Measurements from ENCODE around the gene RAB4B.

Gene RAB4B

DNA sequence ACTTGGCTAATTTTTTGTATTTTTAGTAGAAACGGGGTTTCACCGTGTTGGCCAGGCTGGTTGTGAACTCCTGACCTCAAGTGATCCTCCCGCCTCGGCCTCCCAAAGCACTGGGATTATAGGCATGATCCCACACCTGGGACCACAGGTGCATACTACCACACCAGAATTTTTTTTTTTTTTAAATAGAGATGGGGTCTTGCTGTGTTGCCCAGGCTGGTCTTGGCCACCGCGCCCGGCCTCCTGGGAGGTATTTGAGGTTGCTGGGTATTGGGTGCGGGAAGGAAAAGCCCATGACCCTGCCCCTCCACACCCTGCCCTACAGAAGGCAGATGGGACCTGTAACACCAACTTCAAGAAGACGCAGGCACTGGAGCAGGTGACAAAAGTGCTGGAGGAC lies 41.4 kb upstream of the RAB4B start:
- H3K4me2 ChIP-seq (ENCODE audit: low read length), result no peak overlapping the region
- H3K36me3 ChIP-seq (ENCODE audit: control insufficient read depth, insufficient read depth, low read length), result peaks cover 7% of the 10 kb centered on the region

DNA sequence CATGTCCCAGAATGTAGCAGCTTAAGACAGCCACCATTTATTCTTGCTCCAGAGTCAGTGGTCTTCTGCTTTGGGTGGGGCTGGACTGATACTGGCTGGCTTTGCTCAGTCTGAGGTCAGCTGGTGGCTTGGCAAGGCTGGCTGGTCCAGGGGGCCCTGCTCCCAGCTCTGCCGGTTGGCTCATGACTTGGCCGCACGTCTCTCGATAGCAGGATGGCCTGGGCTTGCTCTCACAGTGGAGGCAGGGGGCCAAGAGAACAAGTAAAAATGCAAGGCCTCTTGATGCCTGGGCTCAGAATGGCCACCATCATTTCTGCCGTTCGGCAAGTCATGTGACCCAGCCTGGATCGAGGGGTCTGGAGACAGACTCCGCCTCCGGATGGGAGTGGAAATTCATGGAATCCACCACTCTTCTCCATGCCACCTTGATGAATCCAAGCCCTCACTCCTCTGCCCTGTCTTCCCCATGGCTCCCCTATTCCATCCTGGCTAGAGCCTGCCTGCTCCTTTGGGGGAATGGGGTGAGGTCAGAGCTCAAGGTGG lies 40.9 kb upstream of the RAB4B start:
- no peak overlapping the region for H3K18ac ChIP-seq (ENCODE audit: low read length)

More for the DNA sequence above, 41.4 kb upstream of the RAB4B start:
- Histone ChIP-seq H3K56ac (ENCODE audit: low read length) (no peak overlapping the region), H3K4me3 (ENCODE audit: low read length) (no peak overlapping the region), H3K18ac (ENCODE audit: low read length) (no peak overlapping the region), H4K8ac (ENCODE audit: low read depth, low read length) (no peak overlapping the region), H2BK120ac (ENCODE audit: low read depth, low read length) (no peak overlapping the region), H3K4me1 (ENCODE audit: control insufficient read depth, low read depth, low read length) (no peaks in the 10 kb centered on the region), H3K79me1 (ENCODE audit: low read length) (no peaks in the 10 kb centered on the region), H3K27ac (ENCODE audit: low read depth, low read length) (no peak overlapping the region), H4K5ac (ENCODE audit: low read length) (no peak overlapping the region), H2BK15ac (replicated peaks; ENCODE audit: low read depth) (no peak overlapping the region), H3K9ac (ENCODE audit: low read length) (no peak overlapping the region), H3K4ac (ENCODE audit: low read depth, low read length) (no peak overlapping the region), H2AK5ac (ENCODE audit: low read length) (no peak overlapping the region), H2BK5ac (ENCODE audit: low read length) (no peak overlapping the region), H3K79me2 (ENCODE audit: control insufficient read depth, insufficient read depth, low read length) (no peaks in the 10 kb centered on the region), H3K27me3 (ENCODE audit: insufficient read depth, low read length, poor library complexity) (no peaks in the 10 kb centered on the region), H3K23ac (ENCODE audit: low read length) (no peak overlapping the region)
- DNase-seq, result no peak
- no CpG with 5 or more reads among the region's 9 CpGs for WGBS (ENCODE audit: extremely low coverage, insufficient coverage, low lambda C conversion rate)

DNA sequence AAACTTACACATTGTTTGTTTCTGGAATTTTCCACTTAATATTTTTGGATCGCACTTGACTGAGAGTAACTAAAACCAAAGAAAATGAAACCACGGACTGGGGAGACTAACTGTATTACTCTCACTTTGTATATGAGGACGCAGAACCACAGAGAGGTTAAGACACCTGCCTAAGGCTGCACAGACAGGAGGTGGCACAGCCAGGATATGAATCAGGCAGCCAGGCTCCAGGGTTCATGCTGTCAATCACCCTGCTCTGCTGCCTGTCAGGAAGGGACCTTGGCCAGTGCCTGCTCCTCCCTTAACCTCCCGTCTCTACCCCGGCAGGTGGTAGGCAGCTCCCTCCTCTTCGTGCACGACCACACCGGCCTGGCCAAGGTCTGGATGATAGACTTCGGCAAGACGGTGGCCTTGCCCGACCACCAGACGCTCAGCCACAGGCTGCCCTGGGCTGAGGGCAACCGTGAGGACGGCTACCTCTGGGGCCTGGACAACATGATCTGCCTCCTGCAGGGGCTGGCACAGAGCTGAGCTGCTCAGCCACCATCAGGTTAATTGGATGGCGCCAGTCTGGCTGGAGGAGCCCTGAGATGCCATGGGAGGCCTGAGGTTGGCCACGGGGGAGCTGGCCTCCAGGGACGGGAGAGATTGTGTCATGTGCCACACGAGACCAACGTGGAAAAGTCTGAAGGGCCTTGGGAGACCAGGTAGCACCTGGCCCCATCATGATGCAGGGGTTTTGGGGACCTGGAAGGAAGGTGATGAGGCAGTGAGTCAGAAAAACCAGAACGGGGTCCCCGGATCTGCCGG lies 38.8 kb upstream of the RAB4B start:
- no peak overlapping the region for H3K18ac ChIP-seq (ENCODE audit: low read length)
- H3K79me2 ChIP-seq (ENCODE audit: control insufficient read depth, insufficient read depth, low read length), result no peaks in the 10 kb centered on the region
- H2BK5ac ChIP-seq (ENCODE audit: low read length), result no peak overlapping the region
- H2BK15ac ChIP-seq (replicated peaks; ENCODE audit: low read depth), result no peak overlapping the region
- H3K23ac ChIP-seq (ENCODE audit: low read length), result no peak overlapping the region
- H2BK120ac ChIP-seq (ENCODE audit: low read depth, low read length), result no peak overlapping the region
- no peak overlapping the region for H3K4ac ChIP-seq (ENCODE audit: low read depth, low read length)
- no CpG with 5 or more reads among the region's 22 CpGs for WGBS (ENCODE audit: extremely low coverage, insufficient coverage, low lambda C conversion rate)
- H3K27me3 ChIP-seq (ENCODE audit: insufficient read depth, low read length, poor library complexity), result no peaks in the 10 kb centered on the region
- no peaks in the 10 kb centered on the region for H3K79me1 ChIP-seq (ENCODE audit: low read length)
- no peaks in the 10 kb centered on the region for H3K4me1 ChIP-seq (ENCODE audit: control insufficient read depth, low read depth, low read length)
- no peak overlapping the region for H2AK5ac ChIP-seq (ENCODE audit: low read length)
- DNase-seq, result no peak
- H3K4me2 ChIP-seq (ENCODE audit: low read length), result no peak overlapping the region
- H3K4me3 ChIP-seq (ENCODE audit: low read length), result no peak overlapping the region
- H3K56ac ChIP-seq (ENCODE audit: low read length), result no peak overlapping the region
- H3K9ac ChIP-seq (ENCODE audit: low read length), result no peak overlapping the region
- H3K27ac ChIP-seq (ENCODE audit: low read depth, low read length), result no peak overlapping the region
- H4K8ac ChIP-seq (ENCODE audit: low read depth, low read length), result no peak overlapping the region
- H4K5ac ChIP-seq (ENCODE audit: low read length), result no peak overlapping the region
- H3K36me3 ChIP-seq (ENCODE audit: control insufficient read depth, insufficient read depth, low read length), result peaks cover 4% of the 10 kb centered on the region

More for the DNA sequence above, 40.9 kb upstream of the RAB4B start:
- Histone ChIP-seq H3K4me1 (ENCODE audit: control insufficient read depth, low read depth, low read length) (no peaks in the 10 kb centered on the region), H4K5ac (ENCODE audit: low read length) (no peak overlapping the region), H2BK5ac (ENCODE audit: low read length) (no peak overlapping the region), H3K79me2 (ENCODE audit: control insufficient read depth, insufficient read depth, low read length) (no peaks in the 10 kb centered on the region), H3K56ac (ENCODE audit: low read length) (no peak overlapping the region), H3K79me1 (ENCODE audit: low read length) (no peaks in the 10 kb centered on the region), H2BK15ac (replicated peaks; ENCODE audit: low read depth) (no peak overlapping the region), H3K27ac (ENCODE audit: low read depth, low read length) (no peak overlapping the region), H3K27me3 (ENCODE audit: insufficient read depth, low read length, poor library complexity) (no peaks in the 10 kb centered on the region), H3K9ac (ENCODE audit: low read length) (no peak overlapping the region), H4K8ac (ENCODE audit: low read depth, low read length) (no peak overlapping the region), H2BK120ac (ENCODE audit: low read depth, low read length) (no peak overlapping the region), H3K4ac (ENCODE audit: low read depth, low read length) (no peak overlapping the region), H3K4me2 (ENCODE audit: low read length) (no peak overlapping the region), H3K36me3 (ENCODE audit: control insufficient read depth, insufficient read depth, low read length) (peaks cover 7% of the 10 kb centered on the region), H3K4me3 (ENCODE audit: low read length) (no peak overlapping the region), H3K23ac (ENCODE audit: low read length) (no peak overlapping the region), H2AK5ac (ENCODE audit: low read length) (no peak overlapping the region)
- no CpG with 5 or more reads among the region's 9 CpGs for WGBS (ENCODE audit: extremely low coverage, insufficient coverage, low lambda C conversion rate)
- DNase-seq, result no peak

DNA sequence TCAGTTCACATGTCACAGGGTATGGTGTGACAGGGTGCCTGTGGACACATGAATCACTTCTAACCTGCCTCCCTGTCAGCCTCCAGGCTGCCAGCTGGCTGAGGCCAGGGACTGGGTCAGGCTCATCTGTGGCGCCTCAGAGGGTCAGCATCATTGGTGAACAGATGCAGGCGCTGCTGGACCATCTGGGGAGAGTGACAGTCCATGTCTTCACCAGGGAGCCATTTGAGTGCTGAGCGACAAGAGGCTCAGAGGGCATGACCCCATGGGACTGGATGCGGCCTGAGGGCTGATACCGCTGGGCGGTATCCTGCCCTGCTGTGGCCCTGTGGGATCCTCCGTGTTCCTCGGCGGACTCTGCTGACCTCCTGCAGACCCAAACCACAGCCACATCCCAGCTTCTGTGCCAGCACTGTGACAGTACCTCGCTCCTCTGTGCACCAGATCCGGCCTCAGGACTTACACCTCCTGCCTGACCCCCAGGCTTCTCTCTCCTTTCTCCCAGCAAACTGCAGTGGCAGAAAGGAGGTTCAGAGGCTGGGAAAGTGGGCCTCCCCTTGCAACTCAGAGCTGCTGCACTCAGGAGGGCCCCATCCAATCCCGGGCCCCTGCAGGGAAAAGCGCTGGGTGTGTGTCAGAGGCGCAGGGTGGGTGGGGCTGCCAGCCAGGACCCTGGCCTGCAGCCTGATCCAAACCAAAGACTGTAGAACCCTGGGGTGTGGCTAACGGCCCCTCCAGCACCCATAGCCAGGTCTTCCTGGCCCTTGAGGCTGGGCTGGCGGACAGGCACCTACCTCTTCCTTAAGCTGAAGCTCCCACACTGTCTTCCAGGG lies 38.0 kb upstream of the RAB4B start:
- H3K4me3 ChIP-seq (ENCODE audit: low read length), result no peak overlapping the region
- peaks cover 4% of the 10 kb centered on the region for H3K36me3 ChIP-seq (ENCODE audit: control insufficient read depth, insufficient read depth, low read length)
- H3K27me3 ChIP-seq (ENCODE audit: insufficient read depth, low read length, poor library complexity), result no peaks in the 10 kb centered on the region
- DNase-seq, result no peak
- no peak overlapping the region for H3K4me2 ChIP-seq (ENCODE audit: low read length)
- peaks cover 3% of the 10 kb centered on the region for H3K4me1 ChIP-seq (ENCODE audit: control insufficient read depth, low read depth, low read length)
- no peak overlapping the region for H2BK5ac ChIP-seq (ENCODE audit: low read length)
- no peak overlapping the region for H2AK5ac ChIP-seq (ENCODE audit: low read length)
- H4K5ac ChIP-seq (ENCODE audit: low read length), result no peak overlapping the region
- no peaks in the 10 kb centered on the region for H3K79me2 ChIP-seq (ENCODE audit: control insufficient read depth, insufficient read depth, low read length)
- H3K27ac ChIP-seq (ENCODE audit: low read depth, low read length), result no peak overlapping the region
- H3K56ac ChIP-seq (ENCODE audit: low read length), result no peak overlapping the region
- no CpG with 5 or more reads among the region's 16 CpGs for WGBS (ENCODE audit: extremely low coverage, insufficient coverage, low lambda C conversion rate)
- H3K4ac ChIP-seq (ENCODE audit: low read depth, low read length), result no peak overlapping the region
- no peak overlapping the region for H4K8ac ChIP-seq (ENCODE audit: low read depth, low read length)
- no peak overlapping the region for H3K9ac ChIP-seq (ENCODE audit: low read length)
- no peak overlapping the region for H3K23ac ChIP-seq (ENCODE audit: low read length)
- H3K18ac ChIP-seq (ENCODE audit: low read length), result no peak overlapping the region
- no peak overlapping the region for H2BK15ac ChIP-seq (replicated peaks; ENCODE audit: low read depth)
- H2BK120ac ChIP-seq (ENCODE audit: low read depth, low read length), result no peak overlapping the region
- H3K79me1 ChIP-seq (ENCODE audit: low read length), result no peaks in the 10 kb centered on the region

DNA sequence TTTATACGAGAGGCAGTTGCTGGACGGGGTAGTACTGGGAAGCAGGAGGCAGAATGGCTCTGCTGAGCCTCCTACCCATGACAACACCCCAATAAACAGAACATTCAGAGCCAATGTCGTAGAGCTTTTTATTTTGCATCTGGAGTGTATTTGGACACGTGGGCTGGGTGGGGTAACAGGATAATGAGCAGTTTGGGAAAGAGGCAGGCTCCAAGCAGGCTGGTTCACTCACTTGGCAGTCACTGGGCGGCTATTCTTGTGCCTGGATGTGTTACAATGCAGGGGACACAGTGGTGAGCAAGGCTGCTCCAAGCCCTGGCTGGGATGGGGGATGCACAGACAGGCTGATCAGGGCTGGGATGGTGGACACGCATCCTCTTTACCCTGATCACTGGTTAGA lies 37.3 kb upstream of the RAB4B start:
- WGBS (ENCODE audit: extremely low coverage, insufficient coverage, low lambda C conversion rate), result no CpG with 5 or more reads among the region's 6 CpGs
- Histone ChIP-seq H2BK15ac (replicated peaks; ENCODE audit: low read depth) (no peak overlapping the region), H3K27me3 (ENCODE audit: insufficient read depth, low read length, poor library complexity) (no peaks in the 10 kb centered on the region), H3K56ac (ENCODE audit: low read length) (no peak overlapping the region), H3K79me1 (ENCODE audit: low read length) (no peaks in the 10 kb centered on the region), H2BK5ac (ENCODE audit: low read length) (no peak overlapping the region), H4K8ac (ENCODE audit: low read depth, low read length) (no peak overlapping the region), H3K23ac (ENCODE audit: low read length) (no peak overlapping the region), H3K4me2 (ENCODE audit: low read length) (no peak overlapping the region), H3K27ac (ENCODE audit: low read depth, low read length) (no peak overlapping the region), H3K4ac (ENCODE audit: low read depth, low read length) (no peak overlapping the region), H3K36me3 (ENCODE audit: control insufficient read depth, insufficient read depth, low read length) (peaks cover 2% of the 10 kb centered on the region), H3K4me3 (ENCODE audit: low read length) (no peak overlapping the region), H2AK5ac (ENCODE audit: low read length) (no peak overlapping the region), H3K4me1 (ENCODE audit: control insufficient read depth, low read depth, low read length) (peaks cover 5% of the 10 kb centered on the region), H3K79me2 (ENCODE audit: control insufficient read depth, insufficient read depth, low read length) (no peaks in the 10 kb centered on the region), H2BK120ac (ENCODE audit: low read depth, low read length) (no peak overlapping the region), H4K5ac (ENCODE audit: low read length) (no peak overlapping the region), H3K9ac (ENCODE audit: low read length) (no peak overlapping the region), H3K18ac (ENCODE audit: low read length) (no peak overlapping the region)
- DNase-seq, result no peak
